Kidney (tissue), 14 donors: Measurements from ENCODE around the gene PCDH12. TPM values are rescaled to one million over a fixed set of nuclear protein-coding genes. Genes with fewer than 3 reads are reported as not detected.
"Not testable (repeated sequence)": the region's sequence is repeated elsewhere in the genome, so short reads cannot be mapped to it uniquely, and the experiment has no call there.

Experiments used
- DNase-seq, 5 donors: peaks; one replicate each; pipeline ENCODE4 v3.0.0-alpha.2; 2013 to 2020
- FAIRE-seq: peaks from 2 replicates; lab custom pipeline; 2012; peaks lifted over from hg19 to GRCh38; lab: Jason Lieb, UNC
- H3K27ac ChIP-seq, 2 donors: one replicate each; pipeline ENCODE4 v1.7.0; 2013; ENCODE audit warnings: low read depth in 2 of 2, low read length in 2 of 2, inconsistent platforms in 1 of 2
- H3K27me3 ChIP-seq: one replicate; pipeline ENCODE4 v1.7.1; 2013; ENCODE audit warnings: low read length, inconsistent platforms; ENCODE audit not compliant: control insufficient read depth, insufficient read depth
- H3K36me3 ChIP-seq, 3 donors: one replicate each; pipeline versions ENCODE4 v1.7.0 to v1.7.1; 2013; ENCODE audit warnings: low read length in 3 of 3, control low read depth in 1 of 3, inconsistent platforms in 1 of 3; ENCODE audit not compliant: insufficient read depth in 3 of 3, control insufficient read depth in 2 of 3
- H3K4me1 ChIP-seq, 3 donors: one replicate each; pipeline versions ENCODE4 v1.7.0 to v1.7.1; 2013; ENCODE audit warnings: low read length in 3 of 3, inconsistent platforms in 1 of 3, low read depth in 1 of 3; ENCODE audit not compliant: control insufficient read depth in 2 of 3, insufficient read depth in 2 of 3
- H3K4me3 ChIP-seq, 3 donors: one replicate each; pipeline versions ENCODE4 v1.7.0 to v1.8.1; 2013; ENCODE audit warnings: low read length in 3 of 3, control low read depth in 1 of 3, inconsistent platforms in 1 of 3
- H3K9ac ChIP-seq, 3 donors: one replicate each; pipeline versions ENCODE4 v1.7.0 to v1.7.1; 2013; ENCODE audit warnings: low read length in 3 of 3, control low read depth in 1 of 3, inconsistent platforms in 1 of 3
- H3K9me3 ChIP-seq, 3 donors: one replicate each; pipeline versions ENCODE4 v1.7.0 to v1.7.1; 2013; ENCODE audit warnings: low read length in 3 of 3, control low read depth in 1 of 3, inconsistent platforms in 1 of 3; ENCODE audit not compliant: control insufficient read depth in 2 of 3, insufficient read depth in 1 of 3
- intact Hi-C: fragments of 100-400 bp; cut with DNase I; formaldehyde crosslinking; loops from one replicate; pipeline ENCODE4 v1.11.1; 2022
- polyA plus RNA-seq: library from polyadenylated mRNA; stranded (reverse); fragments of 350-450 nt; fragmentation: Illumina TruSeq; extraction: RNeasy Lipid Tissue Mini Kit (QIAGEN cat#74804); gene quantifications from one replicate; pipeline ENCODE4 v1.2.3, GENCODE V29; 2014; ENCODE audit warnings: low read depth, low replicate concordance; ENCODE audit not compliant: insufficient read depth
- total RNA-seq: library from RNA; stranded (reverse); fragmentation: NEBNext Ultra II Directional; extraction: Animal tissue kit (Norgen Biotek cat#: 25700); gene quantifications from one replicate; pipeline ENCODE4 v1.2.1, GENCODE V29; 2021
- TF ChIP-seq, protein P1 (sequence below): IDR thresholded peaks from 3 replicates; pipeline ENCODE4 v1.5.1; 2012; ENCODE audit warnings: mild to moderate bottlenecking, moderate library complexity, borderline replicate concordance; ENCODE audit not compliant: insufficient read depth; ENCODE audit errors: extremely low read depth
- donor health status: control.
- donor health status: control.
- donor health status: control.
- donor health status: control.
- donor health status: control.
- donor health status: DM: yes; HTN: yes; CAD: no.
- donor health status: Normal renal cell carcinoma (clear cell type).

PCDH12 gene
- total and polyA plus RNA-seq, 2 donors from 2014 or later, result 7.4 to 14.1 TPM

DNA sequence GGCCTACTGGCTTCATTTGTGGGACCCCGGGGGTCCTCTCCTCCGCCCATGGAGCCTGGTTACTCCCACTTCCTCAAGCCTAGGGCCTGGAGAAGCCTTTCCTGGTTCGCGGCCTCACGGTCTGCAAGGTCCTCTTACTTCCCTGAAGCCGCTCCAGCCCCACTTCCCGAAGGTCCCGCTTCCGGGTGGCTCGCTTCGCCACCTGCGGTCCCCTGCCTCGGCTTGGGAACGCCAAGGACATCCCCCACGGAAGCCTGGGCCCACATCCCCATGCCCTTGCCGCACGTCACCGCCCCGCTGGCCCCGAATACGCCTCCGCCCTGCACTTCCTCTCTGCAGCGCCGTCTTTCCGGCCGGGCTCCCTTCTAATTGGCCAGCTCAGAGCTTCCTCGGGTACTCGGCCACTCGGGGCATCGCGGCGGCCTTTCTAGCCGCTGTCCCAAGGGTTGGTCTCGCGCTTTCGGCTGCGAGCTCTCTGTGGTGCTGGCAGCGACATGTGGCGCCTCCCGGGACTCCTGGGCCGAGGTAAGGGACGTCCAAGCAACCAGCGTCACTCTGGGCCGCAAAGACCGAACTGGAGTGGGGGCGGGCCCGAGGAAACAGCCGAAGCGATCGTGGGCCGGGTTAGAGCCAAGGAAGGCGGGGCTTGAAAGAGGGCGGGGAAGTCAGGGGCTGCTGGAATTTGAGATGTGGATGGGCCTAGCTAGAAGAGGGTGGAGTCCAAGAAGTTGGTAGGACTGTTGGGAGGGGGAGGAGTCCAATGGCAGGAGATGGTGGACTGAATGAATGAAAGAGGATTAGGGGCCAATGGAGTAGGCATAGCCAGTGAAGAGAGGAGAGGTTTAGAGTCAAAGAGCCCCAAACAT, 34.3 kb downstream of the PCDH12 start, which contains the start of gene DELE1:
DELE1 (plus strand) TSS at position 424 of the 866 bp plus-strand sequence; CDS start at position 495, 71 bp downstream.
- Histone ChIP-seq H3K36me3 (peaks cover 4 to 28% (median 27%) of the 10 kb centered on the region in 3 donors), H3K9me3 (no peaks in the 10 kb centered on the region), H3K9ac (peak within 1 kb of the TSS; percentile 52 to 97 (median 92)), H3K27ac (peak within 1 kb of the TSS; percentile 99), H3K4me3 (peak within 1 kb of the TSS; percentile 79 to 88 (median 87)), H3K4me1 (peaks cover 0 to 11% (median 4%) of the 10 kb centered on the region in 3 donors), H3K27me3 (no peaks in the 10 kb centered on the region)
- TF ChIP-seq, protein P1, sequence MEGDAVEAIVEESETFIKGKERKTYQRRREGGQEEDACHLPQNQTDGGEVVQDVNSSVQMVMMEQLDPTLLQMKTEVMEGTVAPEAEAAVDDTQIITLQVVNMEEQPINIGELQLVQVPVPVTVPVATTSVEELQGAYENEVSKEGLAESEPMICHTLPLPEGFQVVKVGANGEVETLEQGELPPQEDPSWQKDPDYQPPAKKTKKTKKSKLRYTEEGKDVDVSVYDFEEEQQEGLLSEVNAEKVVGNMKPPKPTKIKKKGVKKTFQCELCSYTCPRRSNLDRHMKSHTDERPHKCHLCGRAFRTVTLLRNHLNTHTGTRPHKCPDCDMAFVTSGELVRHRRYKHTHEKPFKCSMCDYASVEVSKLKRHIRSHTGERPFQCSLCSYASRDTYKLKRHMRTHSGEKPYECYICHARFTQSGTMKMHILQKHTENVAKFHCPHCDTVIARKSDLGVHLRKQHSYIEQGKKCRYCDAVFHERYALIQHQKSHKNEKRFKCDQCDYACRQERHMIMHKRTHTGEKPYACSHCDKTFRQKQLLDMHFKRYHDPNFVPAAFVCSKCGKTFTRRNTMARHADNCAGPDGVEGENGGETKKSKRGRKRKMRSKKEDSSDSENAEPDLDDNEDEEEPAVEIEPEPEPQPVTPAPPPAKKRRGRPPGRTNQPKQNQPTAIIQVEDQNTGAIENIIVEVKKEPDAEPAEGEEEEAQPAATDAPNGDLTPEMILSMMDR, result no peak
- intact Hi-C loops, result no loop called here
- FAIRE-seq, result no peak
- DNase-seq, result peak; percentile 94 to 98 (median 97)

DNA sequence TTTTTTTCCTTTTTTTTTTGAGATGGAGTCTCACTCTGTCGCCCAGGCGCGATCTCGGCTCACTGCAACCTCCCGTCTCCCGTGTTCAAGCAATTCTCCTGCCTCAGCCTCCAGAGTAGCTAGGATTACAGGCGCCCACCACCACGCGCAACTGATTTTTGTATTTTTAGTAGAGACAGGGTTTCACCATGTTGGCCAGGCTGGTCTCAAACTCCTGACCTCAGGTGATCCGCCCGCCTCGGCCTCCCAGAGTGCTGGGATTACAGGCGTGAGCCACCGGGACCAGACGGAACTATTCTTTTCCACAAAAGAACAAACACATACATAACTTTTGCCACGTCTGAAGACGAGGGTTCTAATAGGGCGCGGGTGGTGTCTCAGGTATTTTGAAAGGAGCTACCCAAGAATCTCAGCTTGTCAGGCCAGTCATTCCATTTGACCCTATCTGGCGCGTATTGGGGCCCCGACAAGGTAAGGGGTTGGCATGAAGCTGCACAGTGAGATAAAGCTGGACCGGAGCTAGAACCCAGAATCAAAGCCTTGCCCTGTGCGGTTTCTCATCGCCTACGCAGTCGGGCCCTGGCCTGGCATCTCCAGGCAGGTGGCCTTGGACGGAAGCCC, 35.1 kb downstream of the PCDH12 start:
- DNase-seq, H3K27me3 ChIP-seq, intact Hi-C loops, H3K9me3 ChIP-seq, FAIRE-seq: not testable (repeated sequence)
- peaks cover 3 to 23% (median 19%) of the 10 kb centered on the region in 3 donors for H3K36me3 ChIP-seq
- H3K4me3 ChIP-seq, result peak overlapping the region; percentile 79 to 88 (median 87)
- H3K4me1 ChIP-seq, result peaks cover 0 to 11% (median 4%) of the 10 kb centered on the region in 3 donors
- peak overlapping the region; percentile 99 for H3K27ac ChIP-seq
- H3K9ac ChIP-seq, result peak overlapping the region; percentile 7 to 97 (median 92)

DNA sequence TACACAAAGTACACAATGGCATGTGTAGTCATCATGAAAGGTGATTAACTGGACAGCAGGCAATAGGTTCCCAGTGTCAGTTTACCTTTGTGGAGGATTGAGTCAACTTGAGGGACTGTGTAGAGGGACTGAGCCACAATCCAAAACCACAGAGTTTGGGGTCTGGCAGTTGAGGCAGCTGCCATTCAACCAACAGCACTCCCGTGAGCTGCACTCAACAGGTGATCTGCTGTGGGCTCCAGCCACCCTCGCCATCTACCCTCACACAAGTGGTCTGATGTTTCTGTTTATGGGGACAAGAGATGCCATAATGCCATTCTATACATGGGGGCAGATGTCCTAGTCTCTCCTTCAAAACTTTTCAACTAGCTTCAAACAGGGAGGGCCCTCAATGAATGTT, 37.2 kb downstream of the PCDH12 start:
- Histone ChIP-seq H3K27me3 (no peaks in the 10 kb centered on the region), H3K27ac (no peak overlapping the region), H3K4me3 (no peak overlapping the region), H3K36me3 (peaks cover 0 to 5% (median 3%) of the 10 kb centered on the region in 3 donors), H3K4me1 (peaks cover 0 to 8% (median 4%) of the 10 kb centered on the region in 3 donors), H3K9me3 (no peaks in the 10 kb centered on the region), H3K9ac (no peak overlapping the region)
- DNase-seq (no peak), FAIRE-seq (no peak)
- intact Hi-C loops, result no loop called here
- TF ChIP-seq, protein P1, result no peak
